ENCODE data around the gene POLR1A.

The POLR1A gene

GRCh38 chr2:85987266-85988174 lies 118.2 kb downstream of the POLR1A start:
- Histone ChIP-seq H3K9me3 (ENCODE audit: control insufficient read depth, insufficient read depth, low read length) (no peaks in the 10 kb centered on the region), H3K9me2 (replicated peaks; ENCODE audit: control insufficient read depth, low read length) (no peaks in the 10 kb centered on the region), H3K36me3 (ENCODE audit: control insufficient read depth, low read length) (no peaks in the 10 kb centered on the region), H3K27me3 (ENCODE audit: control insufficient read depth, low read length) (no peaks in the 10 kb centered on the region), H3F3A (ENCODE audit: control insufficient read depth, insufficient read depth) (no peaks in the 10 kb centered on the region), H3K4me1 (ENCODE audit: control insufficient read depth, low read length) (no peaks in the 10 kb centered on the region), H3K79me2 (ENCODE audit: control insufficient read depth, low read length) (no peaks in the 10 kb centered on the region), H3K4me2 (ENCODE audit: low read length) (no peak overlapping the region), H3K27ac (ENCODE audit: low read depth, low read length) (no peak overlapping the region), H3K4me3 (ENCODE audit: low read length) (no peak overlapping the region), H4K20me1 (ENCODE audit: control insufficient read depth, insufficient read depth, low read depth, low read length) (no peaks in the 10 kb centered on the region)
- no peak for TF ChIP-seq EZH2phosphoT487 (IDR thresholded peaks at IDR 0.05; ENCODE audit: borderline replicate concordance, low read length)
- no peak for TF ChIP-seq CTCF (IDR thresholded peaks at IDR 0.05; ENCODE audit: low read depth, low read length, poor library complexity, severe bottlenecking)

GRCh38 chr2:85986121-85986520 lies 119.6 kb downstream of the POLR1A start:
- no peaks in the 10 kb centered on the region for H3K9me2 ChIP-seq (replicated peaks; ENCODE audit: control insufficient read depth, low read length)
- H3K9me3 ChIP-seq (ENCODE audit: control insufficient read depth, insufficient read depth, low read length): no peaks in the 10 kb centered on the region
- no peaks in the 10 kb centered on the region for H3K27me3 ChIP-seq (ENCODE audit: control insufficient read depth, low read length)
- H3K36me3 ChIP-seq (ENCODE audit: control insufficient read depth, low read length): no peaks in the 10 kb centered on the region
- no peak overlapping the region for H3K4me2 ChIP-seq (ENCODE audit: low read length)
- TF ChIP-seq EZH2phosphoT487 (IDR thresholded peaks at IDR 0.05; ENCODE audit: borderline replicate concordance, low read length): no peak
- TF ChIP-seq CTCF (IDR thresholded peaks at IDR 0.05; ENCODE audit: low read depth, low read length, poor library complexity, severe bottlenecking): no peak
- H3F3A ChIP-seq (ENCODE audit: control insufficient read depth, insufficient read depth): no peaks in the 10 kb centered on the region
- H3K27ac ChIP-seq (ENCODE audit: low read depth, low read length): no peak overlapping the region
- no peak overlapping the region for H3K4me3 ChIP-seq (ENCODE audit: low read length)
- no peaks in the 10 kb centered on the region for H4K20me1 ChIP-seq (ENCODE audit: control insufficient read depth, insufficient read depth, low read depth, low read length)
- H3K79me2 ChIP-seq (ENCODE audit: control insufficient read depth, low read length): no peaks in the 10 kb centered on the region
- H3K4me1 ChIP-seq (ENCODE audit: control insufficient read depth, low read length): no peaks in the 10 kb centered on the region

GRCh38 chr2:85984788-85985187 lies 120.9 kb downstream of the POLR1A start:
- Histone ChIP-seq H3K27ac (ENCODE audit: low read depth, low read length) (no peak overlapping the region), H4K20me1 (ENCODE audit: control insufficient read depth, insufficient read depth, low read depth, low read length) (no peaks in the 10 kb centered on the region), H3K4me1 (ENCODE audit: control insufficient read depth, low read length) (no peaks in the 10 kb centered on the region), H3K36me3 (ENCODE audit: control insufficient read depth, low read length) (no peaks in the 10 kb centered on the region), H3K27me3 (ENCODE audit: control insufficient read depth, low read length) (no peaks in the 10 kb centered on the region), H3F3A (ENCODE audit: control insufficient read depth, insufficient read depth) (no peaks in the 10 kb centered on the region), H3K79me2 (ENCODE audit: control insufficient read depth, low read length) (no peaks in the 10 kb centered on the region), H3K9me3 (ENCODE audit: control insufficient read depth, insufficient read depth, low read length) (no peaks in the 10 kb centered on the region), H3K9me2 (replicated peaks; ENCODE audit: control insufficient read depth, low read length) (no peaks in the 10 kb centered on the region), H3K4me3 (ENCODE audit: low read length) (no peak overlapping the region), H3K4me2 (ENCODE audit: low read length) (no peak overlapping the region)
- no peak for TF ChIP-seq CTCF (IDR thresholded peaks at IDR 0.05; ENCODE audit: low read depth, low read length, poor library complexity, severe bottlenecking)
- no peak for TF ChIP-seq EZH2phosphoT487 (IDR thresholded peaks at IDR 0.05; ENCODE audit: borderline replicate concordance, low read length)
